HFFc6 (cell line): ENCODE data around the gene TUBA1B. TPM values are rescaled to one million over a fixed set of nuclear protein-coding genes. Genes with fewer than 3 reads are reported as not detected.
"Not testable (repeated sequence)": the region's sequence is repeated elsewhere in the genome, so short reads cannot be mapped to it uniquely, and the experiment has no call there.

ENCODE experiments used
- DNase-seq: peaks from one replicate; pipeline ENCODE4 v3.0.0-alpha.2; 2018
- H3K27ac Mint-ChIP-seq: 2 replicates; pipeline ENCODE4 v1.8.0; 2020; ENCODE audit warnings: mild to moderate bottlenecking, mixed read lengths
- H3K27me3 Mint-ChIP-seq: 2 replicates; pipeline ENCODE4 v1.8.0; 2021; ENCODE audit warnings: mild to moderate bottlenecking, moderate library complexity, mixed read lengths; ENCODE audit not compliant: insufficient read depth
- H3K36me3 Mint-ChIP-seq: 2 replicates; pipeline ENCODE4 v1.8.0; 2021; ENCODE audit warnings: low read depth, mixed read lengths
- H3K4me1 Mint-ChIP-seq: 2 replicates; pipeline ENCODE4 v1.8.0; 2020; ENCODE audit warnings: low read depth, mixed read lengths
- H3K4me3 Mint-ChIP-seq: 2 replicates; pipeline ENCODE4 v1.8.0; 2020; ENCODE audit warnings: mild to moderate bottlenecking, moderate library complexity, mixed read lengths
- H3K9me3 Mint-ChIP-seq: 2 replicates; pipeline ENCODE4 v1.8.0; 2020; ENCODE audit warnings: mild to moderate bottlenecking, mixed read lengths
- CTCF ChIP-seq: fragments of 200-600 bp; sonication (generic); IDR thresholded peaks from 2 replicates; pipeline ENCODE4 v1.5.0; 2021; ENCODE audit warnings: antibody characterized with exemption, mild to moderate bottlenecking
- total RNA-seq, 6 experiments: library from RNA; stranded (reverse); fragmentation: NEBNext Ultra II Directional; extraction: Animal tissue kit (Norgen Biotek cat#: 25700); gene quantifications; 2 replicates in 1 of 6; 3 replicates in 5 of 6; pipeline ENCODE4 v1.2.3, GENCODE V29; 2021

TUBA1B gene
- total RNA-seq, 6 experiments from 2014 or later: 1,208 to 2,585 (median 2,279) TPM

GRCh38 chr12:49131894-49132461 is 783 bp upstream of the TUBA1B start:
- DNase-seq: no peak
- H3K27ac Mint-ChIP-seq: peak overlapping the region; percentile 65
- H3K4me1 Mint-ChIP-seq: peaks cover 36% of the 10 kb centered on the region
- TF ChIP-seq CTCF: no peak
- H3K9me3 Mint-ChIP-seq: peaks cover 8% of the 10 kb centered on the region; the same call in 1 of the 2 replicates
- H3K4me3 Mint-ChIP-seq: peak overlapping the region; percentile 85
- peaks cover 15% of the 10 kb centered on the region for H3K27me3 Mint-ChIP-seq
- peaks cover 35% of the 10 kb centered on the region for H3K36me3 Mint-ChIP-seq

GRCh38 chr12:49130151-49131050 is 794 bp downstream of the TUBA1B start:
- H3K4me1 Mint-ChIP-seq: peaks cover 36% of the 10 kb centered on the region
- peak; percentile 95 for TF ChIP-seq CTCF
- H3K36me3 Mint-ChIP-seq: peaks cover 38% of the 10 kb centered on the region
- peaks cover 8% of the 10 kb centered on the region; the same call in 1 of the 2 replicates for H3K9me3 Mint-ChIP-seq
- H3K27me3 Mint-ChIP-seq: peaks cover 15% of the 10 kb centered on the region
- peak overlapping the region; percentile 100 for H3K27ac Mint-ChIP-seq
- H3K4me3 Mint-ChIP-seq: peak overlapping the region; percentile 99
- DNase-seq: peak; percentile 93

GRCh38 chr12:49129332-49130150 is 1.7 kb downstream of the TUBA1B start:
- Mint-ChIP-seq H3K4me1 (peaks cover 36% of the 10 kb centered on the region), H3K27me3 (peaks cover 15% of the 10 kb centered on the region), H3K4me3 (peak overlapping the region; percentile 99), H3K9me3 (peaks cover 8% of the 10 kb centered on the region; the same call in 1 of the 2 replicates), H3K36me3 (peaks cover 38% of the 10 kb centered on the region), H3K27ac (peak overlapping the region; percentile 100)
- no peak for DNase-seq
- no peak for TF ChIP-seq CTCF

GRCh38 chr12:49127971-49128370 is 3.2 kb downstream of the TUBA1B start:
- Mint-ChIP-seq H3K36me3 (peaks cover 38% of the 10 kb centered on the region), H3K27ac (peak overlapping the region; percentile 34), H3K4me1 (peaks cover 28% of the 10 kb centered on the region)

GRCh38 chr12:49126852-49127763 is 4.1 kb downstream of the TUBA1B start:
- peaks cover 19% of the 10 kb centered on the region for H3K4me1 Mint-ChIP-seq
- peaks cover 8% of the 10 kb centered on the region; the same call in 1 of the 2 replicates for H3K9me3 Mint-ChIP-seq
- no peak for DNase-seq
- H3K4me3 Mint-ChIP-seq: peak overlapping the region; percentile 35; the same call in 1 of the 2 replicates
- peaks cover 38% of the 10 kb centered on the region for H3K36me3 Mint-ChIP-seq
- peaks cover 15% of the 10 kb centered on the region for H3K27me3 Mint-ChIP-seq
- H3K27ac Mint-ChIP-seq: peak overlapping the region; percentile 34
- no peak for TF ChIP-seq CTCF

More at GRCh38 chr12:49127971-49128370, 3.2 kb downstream of the TUBA1B start:
- not testable (repeated sequence) for DNase-seq, H3K9me3 Mint-ChIP-seq, H3K4me3 Mint-ChIP-seq
- peaks cover 15% of the 10 kb centered on the region for H3K27me3 Mint-ChIP-seq
